Measurements from ENCODE around the gene ABCG1.

The ABCG1 gene

DNA sequence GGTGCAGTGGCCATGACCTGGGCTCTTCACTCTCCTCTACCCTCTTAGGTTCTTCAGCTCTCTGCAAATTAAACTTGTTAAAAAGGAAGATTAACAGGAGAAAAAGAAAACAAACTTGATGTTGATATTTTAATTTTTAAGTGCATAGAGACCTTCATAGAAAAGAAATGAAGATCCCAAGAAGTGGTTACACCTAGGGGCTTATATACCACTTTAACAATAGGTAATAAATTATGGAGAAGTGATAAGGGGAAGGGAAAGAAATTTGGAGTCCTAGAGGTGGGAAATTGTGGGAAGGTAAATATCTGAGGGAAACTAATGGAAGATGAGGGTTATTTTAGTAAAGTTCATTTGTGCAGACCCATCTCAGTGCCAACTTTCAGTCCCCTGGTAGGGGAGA, 112.7 kb downstream of the ABCG1 start:
- DNase-seq: no peak

DNA sequence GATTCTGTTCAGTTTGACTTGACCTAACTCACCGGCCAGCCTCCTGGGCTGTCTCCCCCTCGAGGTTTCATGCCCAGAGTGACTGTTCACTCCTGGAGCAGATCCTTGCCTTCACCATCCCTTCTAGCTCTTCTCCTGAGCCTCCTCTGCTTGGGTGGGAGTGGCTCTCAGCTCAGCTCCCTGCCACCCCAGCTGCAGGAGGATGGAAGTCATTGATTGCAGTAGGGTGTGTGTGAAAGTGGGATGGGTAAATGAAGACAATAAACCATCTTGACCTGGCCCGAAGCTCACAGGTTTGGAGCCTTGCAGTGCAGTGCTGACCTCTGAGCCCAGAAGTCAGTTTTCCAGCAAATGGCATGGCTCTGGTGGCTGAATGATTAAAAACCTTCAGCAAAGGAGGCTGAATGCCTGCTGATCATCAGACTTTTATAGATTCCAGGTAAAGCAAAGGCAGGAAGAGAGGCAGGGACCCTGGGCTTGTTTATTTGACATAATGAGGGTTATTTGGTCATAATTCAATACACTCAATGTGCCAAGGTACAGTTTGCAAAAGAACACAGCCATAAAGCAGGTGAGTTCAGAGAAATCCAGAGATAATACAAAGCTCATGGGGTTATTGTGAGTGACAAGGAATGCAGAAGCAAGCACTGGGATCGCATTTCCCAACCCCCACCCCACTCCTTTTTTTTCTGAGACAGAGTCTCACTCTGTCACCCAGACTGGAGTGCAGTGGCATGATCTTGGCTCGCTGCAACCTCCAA, 113.8 kb downstream of the ABCG1 start:
- no peak for DNase-seq

DNA sequence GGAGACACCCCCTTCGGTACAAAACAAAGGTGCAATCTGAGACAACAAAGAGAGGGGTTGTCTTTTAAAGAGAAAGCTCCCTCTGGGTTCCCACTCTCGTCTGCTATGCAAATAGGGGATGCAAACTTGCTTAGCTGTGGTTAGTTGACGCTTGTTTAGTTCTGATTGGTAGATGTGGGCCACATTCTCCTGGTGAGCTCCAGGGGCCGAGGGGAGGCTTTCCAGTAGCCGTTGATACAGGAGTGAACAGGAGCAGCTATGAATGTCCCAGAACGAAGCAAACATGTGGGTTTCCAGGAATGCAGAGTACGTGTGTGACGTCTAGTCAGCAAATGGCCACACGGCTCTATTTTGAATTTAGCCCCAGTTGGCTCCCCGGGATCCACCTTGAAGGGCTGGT, 117.1 kb downstream of the ABCG1 start:
- DNase-seq: no peak

DNA sequence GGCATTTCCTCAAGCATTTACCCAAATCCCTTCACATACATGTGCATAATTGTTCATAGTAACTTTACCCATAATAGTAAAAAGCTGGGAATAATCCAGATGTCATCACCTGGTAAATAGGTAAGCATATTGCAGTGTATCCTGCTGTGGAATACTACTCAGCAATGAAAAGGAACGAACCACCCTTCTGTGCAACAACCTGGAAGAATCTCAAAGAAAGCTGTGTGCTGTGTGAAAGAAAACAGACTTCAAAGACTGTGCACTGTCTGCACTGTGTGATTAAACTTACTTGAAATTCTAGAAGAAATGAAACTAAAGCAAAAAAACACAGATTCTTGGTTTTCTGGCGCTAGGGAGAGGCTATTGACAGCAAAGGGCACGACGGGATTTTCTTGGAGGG, 118.3 kb downstream of the ABCG1 start:
- DNase-seq: no peak

DNA sequence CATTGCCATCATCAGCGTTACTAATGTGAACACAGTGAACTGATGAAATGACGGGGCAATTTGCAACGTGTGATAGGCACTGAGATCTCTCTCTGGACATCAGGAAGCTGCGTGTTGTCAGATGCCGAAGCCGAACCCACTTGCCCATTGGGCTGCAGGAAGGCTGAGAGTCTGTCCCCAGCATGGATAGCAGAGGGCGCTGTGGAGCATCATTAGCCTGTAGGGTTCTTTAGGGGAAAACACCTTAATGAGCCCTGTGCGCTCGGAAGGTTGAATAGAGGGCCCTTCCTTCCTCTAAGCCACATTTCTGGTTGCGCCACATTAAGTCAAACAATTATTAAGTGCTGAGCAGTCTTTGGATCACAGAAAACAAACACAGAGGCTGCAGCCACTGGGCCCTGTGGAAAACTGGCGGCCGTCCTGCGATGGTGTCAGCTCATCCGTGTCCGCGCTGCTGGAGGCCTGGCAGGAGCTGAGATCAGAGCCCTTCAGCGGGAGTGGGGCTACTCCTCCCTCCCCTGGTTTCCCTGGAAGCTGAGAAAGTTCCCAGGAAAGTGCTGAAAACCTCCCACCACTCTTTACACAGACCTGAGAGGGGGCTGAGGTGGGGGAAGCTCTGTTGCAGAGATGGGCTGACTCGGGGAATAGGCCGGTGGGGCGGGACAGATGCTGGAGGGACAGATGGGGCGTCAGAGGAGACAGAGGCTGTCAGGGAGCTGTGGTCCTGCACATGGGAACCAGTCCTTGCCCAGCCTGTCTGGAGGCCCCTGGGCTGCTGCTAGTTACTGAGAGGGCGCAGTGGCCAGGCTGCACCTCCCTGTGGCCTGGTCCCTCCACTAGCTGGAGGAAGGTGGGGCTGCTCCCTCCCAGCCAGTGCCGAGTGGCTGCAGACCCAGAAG, 119.1 kb downstream of the ABCG1 start:
- DNase-seq: peak in 1 of 2 experiments; percentile 53

DNA sequence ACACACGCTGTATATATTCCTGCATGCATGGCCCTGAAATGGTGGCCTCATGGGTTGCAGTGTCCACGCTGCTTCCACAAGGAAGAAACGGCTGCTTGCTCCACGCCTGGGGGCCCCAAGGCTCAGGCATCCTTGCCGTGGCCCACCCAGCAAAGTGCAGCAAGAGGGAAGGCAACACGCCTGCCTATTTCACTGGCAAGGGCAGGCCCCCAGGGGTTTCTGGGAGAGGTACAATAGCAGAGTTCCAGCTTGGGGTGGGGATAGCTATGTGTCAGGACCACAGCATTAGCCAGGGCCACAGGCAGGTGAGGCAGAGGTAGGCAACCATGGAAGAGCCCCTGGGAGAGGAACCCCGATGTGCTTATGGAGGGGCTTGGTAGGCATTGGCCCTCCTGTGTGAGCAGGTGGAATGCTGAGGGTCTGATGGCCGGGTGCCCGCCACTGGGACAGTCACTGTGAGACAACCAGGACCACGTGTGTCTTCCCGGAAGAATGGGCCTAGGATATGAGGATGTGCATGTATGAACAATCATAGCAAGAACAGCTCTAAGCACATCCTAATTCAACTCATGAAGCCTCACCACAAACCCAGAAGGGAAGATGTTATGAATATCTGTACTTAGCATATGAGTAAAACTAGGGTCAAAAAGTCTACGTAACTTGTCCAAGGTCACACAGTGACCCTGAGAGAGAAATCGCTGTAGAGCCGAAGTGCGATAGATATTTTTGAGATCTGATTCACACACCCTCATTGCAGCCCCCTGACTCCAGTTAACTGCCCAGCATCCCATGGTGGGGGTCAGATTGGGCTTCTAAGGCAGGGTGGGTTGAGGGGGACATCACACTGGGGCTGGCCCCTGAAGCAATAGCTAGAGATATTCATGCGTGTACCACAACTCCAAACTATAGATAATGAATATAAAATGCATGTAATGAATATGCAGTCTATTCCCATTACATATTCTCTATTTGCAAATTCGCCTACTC, 120.1 kb downstream of the ABCG1 start:
- DNase-seq: no peak

DNA sequence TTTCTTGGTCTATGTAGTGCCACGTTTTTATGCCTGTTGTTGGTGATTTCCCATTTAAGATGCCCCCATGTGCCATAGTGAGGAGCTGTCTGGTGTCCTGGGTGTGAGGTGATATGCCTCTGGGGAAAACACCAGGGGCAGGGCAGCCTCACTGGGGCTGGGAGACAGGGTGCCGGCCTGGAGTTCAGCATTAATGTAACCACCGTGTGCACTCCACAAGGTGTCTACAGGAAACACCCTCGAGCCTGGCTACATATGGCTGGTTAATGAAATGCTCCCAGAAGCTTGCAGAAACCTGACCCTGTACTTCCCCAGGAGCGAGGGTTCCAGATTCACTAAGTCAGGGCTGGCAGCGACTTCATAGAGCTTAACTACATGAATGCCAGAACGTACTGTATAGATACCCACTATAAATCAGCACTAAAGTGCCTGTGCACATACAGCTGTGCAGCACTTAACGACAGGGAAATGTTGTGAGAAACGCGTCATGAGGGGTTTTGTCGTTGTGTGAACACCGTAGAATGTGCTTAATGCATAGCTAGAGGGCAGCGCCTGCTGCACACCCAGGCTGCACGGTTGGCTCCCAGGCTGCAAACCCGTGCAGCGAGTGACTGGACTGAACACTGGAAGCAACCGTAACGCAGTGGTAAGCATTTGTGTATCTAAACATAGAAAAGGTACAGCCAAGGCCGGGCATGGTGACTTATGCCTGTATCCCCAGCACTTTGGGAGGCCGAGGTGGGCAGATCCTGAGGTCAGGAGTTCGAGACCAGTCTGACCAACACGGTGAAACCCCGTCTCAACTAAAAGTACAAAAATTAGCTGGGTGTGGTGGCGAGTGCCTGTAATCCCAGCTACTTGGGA, 121.5 kb downstream of the ABCG1 start:
- no peak for DNase-seq

DNA sequence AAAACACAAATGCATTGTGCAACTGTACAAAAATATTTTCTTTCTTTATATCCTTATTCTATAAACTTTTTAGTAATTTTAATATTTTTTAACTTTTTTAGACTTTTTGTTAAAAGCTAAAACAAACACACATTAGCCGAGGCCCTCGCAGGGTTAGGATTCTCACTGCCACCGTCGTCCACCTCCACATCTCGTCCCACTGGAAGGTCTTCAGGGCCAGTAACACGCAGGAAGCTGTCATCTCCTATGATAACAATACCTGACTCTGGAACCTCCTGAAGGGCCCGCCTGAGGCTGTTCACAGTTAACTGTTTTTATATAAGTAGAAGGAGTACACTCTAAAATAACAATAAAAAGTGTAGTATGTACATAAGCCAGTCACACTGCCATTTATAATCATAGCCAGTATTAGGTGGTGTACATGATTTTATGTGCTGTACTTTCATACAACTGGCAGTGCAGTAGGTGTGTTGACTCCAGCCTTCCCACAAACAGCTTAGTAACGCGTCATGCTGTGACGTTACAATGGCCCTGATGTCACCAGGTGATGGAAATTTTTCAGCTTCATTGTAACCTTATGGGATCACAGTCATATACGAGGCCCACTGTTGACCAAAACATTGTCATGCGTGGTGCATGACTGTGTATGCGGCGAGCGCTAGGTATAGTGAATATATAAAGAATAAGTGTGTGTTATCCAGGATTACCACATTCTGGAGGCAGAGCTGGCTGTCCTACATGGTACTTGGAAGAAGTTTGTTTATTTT, 123.0 kb downstream of the ABCG1 start:
- no peak for DNase-seq

DNA sequence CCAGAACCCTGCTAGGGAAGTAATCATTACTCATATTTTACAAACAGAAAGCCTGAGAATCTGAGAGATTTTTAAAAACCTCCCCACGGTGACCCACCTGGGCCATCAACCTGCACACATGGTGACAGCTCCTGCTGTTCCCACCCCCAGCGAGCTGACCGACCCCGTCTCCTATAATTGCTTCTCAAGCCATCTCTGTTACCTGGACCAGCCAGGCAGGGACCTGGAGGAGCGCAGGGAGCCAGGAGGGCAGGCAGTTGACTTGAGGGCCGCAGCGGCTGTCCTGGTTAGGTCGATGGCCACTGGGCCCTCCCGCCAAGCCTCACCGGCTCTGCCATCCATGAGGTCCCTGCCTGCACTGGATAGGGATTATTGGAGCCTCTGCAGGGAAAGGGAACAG, 124.2 kb downstream of the ABCG1 start:
- no peak for DNase-seq

DNA sequence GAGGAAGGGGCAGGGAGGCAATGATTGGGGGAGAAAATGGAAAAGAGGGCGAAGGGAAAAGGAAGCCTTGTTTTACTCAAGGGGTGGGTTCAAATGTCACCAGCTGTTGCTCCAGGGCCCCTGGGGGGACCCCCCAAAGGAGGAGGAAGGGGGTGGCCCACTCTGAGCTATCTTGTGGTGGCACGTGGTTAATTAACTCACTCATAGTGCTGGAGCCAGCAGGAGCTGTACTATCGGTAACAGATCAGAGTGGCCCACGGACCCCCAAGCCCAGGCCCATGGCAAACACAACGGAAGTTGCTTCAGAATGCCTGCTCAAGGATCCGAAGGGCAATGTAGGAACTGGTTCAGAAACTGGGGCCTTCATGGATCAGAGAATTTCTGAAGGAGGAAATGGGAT, 124.6 kb downstream of the ABCG1 start:
- no peak for DNase-seq

DNA sequence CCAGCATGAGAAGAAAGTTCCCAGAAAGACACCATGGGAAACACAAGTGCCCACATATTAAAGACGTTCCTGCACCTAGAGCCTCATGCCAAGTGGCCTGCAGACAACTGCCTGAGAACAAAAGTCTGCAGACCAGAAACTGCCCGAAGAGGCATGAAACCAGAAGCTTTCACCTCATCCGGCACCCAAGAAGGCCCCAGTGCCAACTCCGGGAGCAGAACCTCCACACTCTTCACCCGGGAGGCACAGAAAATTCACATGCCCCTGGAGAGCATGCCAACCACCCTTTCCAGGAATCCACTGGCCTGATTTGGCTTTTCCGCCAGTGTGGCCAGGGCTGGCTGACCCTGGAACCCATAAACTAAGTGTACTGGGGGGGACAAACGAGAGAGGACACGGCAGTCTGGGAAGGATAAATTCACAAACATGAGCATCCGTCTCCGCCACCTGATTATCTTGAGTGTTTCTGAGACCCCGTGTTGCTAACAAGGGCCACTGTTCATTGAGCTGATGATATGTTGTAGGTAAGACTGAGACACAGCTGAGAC, 125.1 kb downstream of the ABCG1 start:
- no peak for DNase-seq

DNA sequence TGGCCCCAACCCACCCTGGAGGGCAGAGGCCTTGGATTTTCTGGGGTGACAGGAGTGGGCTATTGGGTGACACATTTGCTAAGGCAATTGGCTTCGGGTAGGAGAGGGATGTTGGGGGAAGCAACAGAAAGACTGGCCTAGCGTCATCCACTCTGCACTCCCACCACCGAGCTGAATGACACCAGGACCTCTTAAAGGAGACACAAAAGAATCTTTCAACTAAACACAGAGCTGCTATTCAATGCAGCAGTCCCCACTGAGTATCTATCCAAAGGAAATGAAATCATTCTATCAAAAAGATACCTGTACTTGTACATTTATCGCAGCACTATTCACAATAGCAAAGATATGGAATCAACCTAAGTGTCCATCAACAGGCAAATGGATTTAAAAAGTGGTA, 125.7 kb downstream of the ABCG1 start:
- no peak for DNase-seq

DNA sequence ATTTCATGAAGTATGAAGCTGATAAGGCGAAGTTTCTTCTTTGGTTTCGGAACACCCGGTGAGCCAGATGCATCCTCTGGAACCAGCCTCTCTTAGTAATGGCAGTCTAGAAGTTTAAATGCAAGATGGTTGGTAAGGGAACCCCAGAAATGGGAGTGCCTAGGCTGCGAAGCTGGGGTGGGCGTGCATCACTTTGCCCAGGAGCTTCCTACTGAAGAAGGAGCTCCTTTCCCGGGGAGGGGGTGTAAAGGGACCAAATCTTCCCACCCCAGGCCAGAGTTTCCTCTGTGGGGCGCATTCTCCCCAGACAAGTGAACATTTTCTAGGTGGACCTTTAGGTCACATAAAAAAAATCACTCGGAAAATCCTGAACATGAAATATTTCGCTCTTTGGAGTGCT, 127.5 kb downstream of the ABCG1 start:
- DNase-seq: no peak

Data from cerebellar nuclear complex (tissue), 1 donor.